ENCODE results near the gene STK25.

- TF ChIP-seq CTCF (IDR thresholded peaks at IDR 0.05): no peak
- no peak for TF ChIP-seq POLR2A (IDR thresholded peaks at IDR 0.05)
Observed at GRCh38 chr2:241555711-241556110, 47.3 kb upstream of the STK25 start.
